ENCODE data around the gene ZNF75A. TPM values are rescaled to one million over a fixed set of nuclear protein-coding genes. Genes with fewer than 3 reads are reported as not detected.

The ZNF75A gene
- total and polyA plus RNA-seq, 2 of the 4 experiments (the other 2 are of a cell fraction): 14.6 to 15.4 TPM

DNA sequence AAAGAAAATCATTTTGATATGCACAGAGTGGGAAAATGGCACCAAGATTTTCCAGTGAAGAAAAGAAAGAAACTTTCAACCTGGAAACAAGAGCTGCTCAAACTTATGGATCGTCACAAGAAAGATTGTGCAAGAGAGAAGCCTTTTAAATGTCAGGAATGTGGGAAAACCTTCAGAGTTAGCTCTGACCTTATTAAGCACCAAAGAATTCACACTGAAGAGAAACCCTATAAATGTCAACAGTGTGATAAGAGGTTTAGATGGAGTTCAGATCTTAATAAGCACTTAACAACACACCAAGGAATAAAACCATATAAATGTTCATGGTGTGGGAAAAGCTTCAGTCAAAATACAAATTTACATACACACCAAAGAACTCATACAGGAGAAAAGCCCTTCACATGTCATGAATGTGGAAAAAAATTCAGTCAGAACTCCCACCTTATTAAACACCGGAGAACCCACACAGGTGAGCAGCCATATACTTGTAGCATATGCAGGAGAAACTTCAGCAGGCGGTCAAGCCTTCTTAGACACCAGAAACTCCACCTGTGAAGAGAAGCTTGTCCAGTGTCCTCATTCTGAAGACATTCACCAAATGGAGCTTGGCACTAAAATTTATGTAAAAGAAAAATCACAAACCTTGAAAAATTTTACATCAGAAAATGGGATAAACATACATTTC lies 12.2 kb downstream of the ZNF75A start:
- in situ Hi-C loops (cut with MboI; ENCODE audit: low sequenced_read_pairs) (no loop called here), dilution Hi-C loops (cut with HindIII; ENCODE audit: low sequenced_read_pairs, unreplicated experiment) (no loop called here), intact Hi-C loops (cut with micrococcal nuclease) (no loop called here)
- H4K5ac ChIP-seq (ENCODE audit: low read depth, low read length): no peak overlapping the region
- H3K18ac ChIP-seq (ENCODE audit: low read depth, low read length): no peak overlapping the region
- no peak overlapping the region for H3K4me3 ChIP-seq (ENCODE audit: insufficient read depth, low read depth, low read length)
- H3K9me3 ChIP-seq (ENCODE audit: control insufficient read depth, insufficient read depth, low read length): peaks cover 91% of the 10 kb centered on the region
- H3K14ac ChIP-seq (replicated peaks; ENCODE audit: low read depth, low read length): no peak overlapping the region
- H2AK5ac ChIP-seq (ENCODE audit: low read depth, low read length): no peak overlapping the region
- no peaks in the 10 kb centered on the region for H3K27me3 ChIP-seq (ENCODE audit: control insufficient read depth, insufficient read depth, low read length)
- H3K4ac ChIP-seq (ENCODE audit: low read depth, low read length): no peak overlapping the region
- H4K8ac ChIP-seq (ENCODE audit: low read depth in 2 of 2, low read length in 2 of 2): no peak overlapping the region
- no peak overlapping the region for H4K91ac ChIP-seq (ENCODE audit: insufficient read depth, low read depth, low read length)
- POLR2A ChIA-PET (ENCODE audit: unreplicated experiment): no interaction called here
- no peak overlapping the region for H2BK15ac ChIP-seq (ENCODE audit: low read depth, low read length)
- no peak overlapping the region for H3K9ac ChIP-seq (ENCODE audit: low read depth, low read length)
- no peak overlapping the region for H3K27ac ChIP-seq (ENCODE audit: insufficient read depth, low read length)
- H2BK120ac ChIP-seq (ENCODE audit: low read depth, low read length): no peak overlapping the region
- DNase-seq (peak; percentile 6), ATAC-seq (ENCODE audit: low read depth) (no peak)
- no peak overlapping the region for H3K56ac ChIP-seq (ENCODE audit: extremely low read depth, insufficient read depth, low read length)
- H3K9me1 ChIP-seq (ENCODE audit: insufficient read depth, low read length): no peaks in the 10 kb centered on the region
- no peak overlapping the region for H3K23ac ChIP-seq (ENCODE audit: low read depth, low read length)
- H2AFZ ChIP-seq (replicated peaks; ENCODE audit: low read length, poor library complexity): no peak overlapping the region
- no peaks in the 10 kb centered on the region for H4K20me1 ChIP-seq (ENCODE audit: insufficient read depth, low read length)
- no peak overlapping the region for H2AK9ac ChIP-seq (replicated peaks; ENCODE audit: low read depth, low read length, poor library complexity)
- CTCF ChIA-PET: no interaction called here
- H3K79me1 ChIP-seq (ENCODE audit: low read depth in 1 of 2, low read length in 2 of 2): no peaks in the 10 kb centered on the region
- no peak for TF ChIP-seq MAFK (IDR thresholded peaks at IDR 0.05; ENCODE audit: low read depth, low read length)
- TF ChIP-seq BHLHE40 (IDR thresholded peaks at IDR 0.05; ENCODE audit: low read depth, low read length): no peak
- TF ChIP-seq RCOR1 (IDR thresholded peaks at IDR 0.05; ENCODE audit: insufficient replicate concordance, low read length): peak; percentile 32
- TF ChIP-seq POLR2A (IDR thresholded peaks at IDR 0.05; ENCODE audit: low read depth, low read length): no peak
- no peak for TF ChIP-seq MXI1 (IDR thresholded peaks at IDR 0.05; ENCODE audit: borderline replicate concordance, low read depth, low read length)
- TF ChIP-seq, protein P1, sequence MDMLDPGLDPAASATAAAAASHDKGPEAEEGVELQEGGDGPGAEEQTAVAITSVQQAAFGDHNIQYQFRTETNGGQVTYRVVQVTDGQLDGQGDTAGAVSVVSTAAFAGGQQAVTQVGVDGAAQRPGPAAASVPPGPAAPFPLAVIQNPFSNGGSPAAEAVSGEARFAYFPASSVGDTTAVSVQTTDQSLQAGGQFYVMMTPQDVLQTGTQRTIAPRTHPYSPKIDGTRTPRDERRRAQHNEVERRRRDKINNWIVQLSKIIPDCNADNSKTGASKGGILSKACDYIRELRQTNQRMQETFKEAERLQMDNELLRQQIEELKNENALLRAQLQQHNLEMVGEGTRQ (IDR thresholded peaks at IDR 0.05; ENCODE audit: low read depth, low read length): no peak
- TF ChIP-seq CEBPB (IDR thresholded peaks at IDR 0.05; ENCODE audit: low read depth, low read length): peak; percentile 24; the same call in 1 of the 2 replicates
- no peak overlapping the region for H3K4me2 ChIP-seq (ENCODE audit: low read depth, low read length)
- H3K4me1 ChIP-seq (ENCODE audit: control insufficient read depth, insufficient read depth, low read length): no peaks in the 10 kb centered on the region
- H2BK5ac ChIP-seq (ENCODE audit: low read depth, low read length, poor library complexity, severe bottlenecking): no peak overlapping the region
- no TSS peak for BruUV-seq (replicated peaks)
- no CpG with 5 or more reads among the region's 3 CpGs for WGBS, 2 experiments (ENCODE audit: extremely low coverage in 2 of 2, insufficient read length in 1 of 2)
- peaks cover 43% of the 10 kb centered on the region for H3K36me3 ChIP-seq (ENCODE audit: control insufficient read depth, insufficient read depth, low read length)
- H2BK20ac ChIP-seq (ENCODE audit: low read depth, low read length): no peak overlapping the region

Measured in IMR-90 (cell line).